Activated naive CD8-positive, alpha-beta T cell (primary cell): ENCODE data around the gene RAB1A.

Experiments
- H3K27ac Mint-ChIP-seq: one replicate; pipeline ENCODE4 v1.8.0; 2021; ENCODE audit warnings: mixed read lengths
- H3K27me3 Mint-ChIP-seq: one replicate; pipeline ENCODE4 v1.8.0; 2021; ENCODE audit warnings: mixed read lengths
- H3K36me3 Mint-ChIP-seq: one replicate; pipeline ENCODE4 v1.8.0; 2021; ENCODE audit warnings: mixed read lengths
- H3K4me1 Mint-ChIP-seq: one replicate; pipeline ENCODE4 v1.8.0; 2021; ENCODE audit warnings: low read depth, mixed read lengths
- H3K4me3 Mint-ChIP-seq: one replicate; pipeline ENCODE4 v1.8.0; 2021; ENCODE audit warnings: mild to moderate bottlenecking, mixed read lengths
- H3K9me3 Mint-ChIP-seq: one replicate; pipeline ENCODE4 v1.8.0; 2021; ENCODE audit warnings: low read depth, mixed read lengths

Gene RAB1A

DNA sequence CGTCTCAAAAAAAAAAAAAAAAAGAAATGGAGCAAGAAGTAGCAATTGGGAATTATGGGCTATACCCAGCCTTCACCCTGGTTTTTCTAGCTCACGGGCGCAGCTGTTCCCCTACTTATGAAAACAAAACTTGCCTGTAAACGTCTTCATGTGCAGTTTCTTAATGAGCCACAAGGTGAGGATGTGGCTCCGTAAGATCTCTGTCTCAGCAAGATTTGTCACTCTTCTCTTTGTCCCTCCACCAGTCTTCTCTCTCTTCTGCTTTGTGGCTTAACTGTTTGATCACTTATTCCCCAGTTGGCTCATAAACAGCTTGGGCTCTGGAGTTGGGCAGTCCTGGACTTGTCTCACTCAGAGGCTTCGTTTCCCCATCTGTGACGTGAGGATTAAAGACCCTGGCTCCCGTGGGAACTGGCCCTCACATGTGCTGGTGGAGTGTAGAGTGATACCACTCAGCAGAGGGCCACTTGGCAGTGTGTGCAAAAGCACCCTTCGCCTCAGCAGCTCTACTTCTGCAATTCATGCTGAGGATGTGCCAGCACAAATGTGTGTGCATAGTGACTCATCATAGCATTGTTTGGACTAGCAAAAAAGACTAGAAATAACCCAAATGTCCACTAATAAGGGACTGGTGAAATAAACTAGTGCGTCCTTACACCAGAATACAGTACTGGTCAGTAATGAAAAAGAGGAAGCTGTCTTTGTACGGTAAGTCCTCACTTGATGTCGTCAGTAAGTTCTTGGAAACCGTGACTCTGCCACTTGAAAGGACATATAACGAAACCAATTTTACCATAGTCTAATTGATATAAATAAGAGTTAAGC lies 65.0 kb downstream of the RAB1A start:
- Mint-ChIP-seq H3K36me3 (no peaks in the 10 kb centered on the region), H3K9me3 (no peaks in the 10 kb centered on the region), H3K27me3 (no peaks in the 10 kb centered on the region), H3K4me1 (peaks cover 53% of the 10 kb centered on the region), H3K4me3 (no peak overlapping the region), H3K27ac (peak overlapping the region; percentile 28)

DNA sequence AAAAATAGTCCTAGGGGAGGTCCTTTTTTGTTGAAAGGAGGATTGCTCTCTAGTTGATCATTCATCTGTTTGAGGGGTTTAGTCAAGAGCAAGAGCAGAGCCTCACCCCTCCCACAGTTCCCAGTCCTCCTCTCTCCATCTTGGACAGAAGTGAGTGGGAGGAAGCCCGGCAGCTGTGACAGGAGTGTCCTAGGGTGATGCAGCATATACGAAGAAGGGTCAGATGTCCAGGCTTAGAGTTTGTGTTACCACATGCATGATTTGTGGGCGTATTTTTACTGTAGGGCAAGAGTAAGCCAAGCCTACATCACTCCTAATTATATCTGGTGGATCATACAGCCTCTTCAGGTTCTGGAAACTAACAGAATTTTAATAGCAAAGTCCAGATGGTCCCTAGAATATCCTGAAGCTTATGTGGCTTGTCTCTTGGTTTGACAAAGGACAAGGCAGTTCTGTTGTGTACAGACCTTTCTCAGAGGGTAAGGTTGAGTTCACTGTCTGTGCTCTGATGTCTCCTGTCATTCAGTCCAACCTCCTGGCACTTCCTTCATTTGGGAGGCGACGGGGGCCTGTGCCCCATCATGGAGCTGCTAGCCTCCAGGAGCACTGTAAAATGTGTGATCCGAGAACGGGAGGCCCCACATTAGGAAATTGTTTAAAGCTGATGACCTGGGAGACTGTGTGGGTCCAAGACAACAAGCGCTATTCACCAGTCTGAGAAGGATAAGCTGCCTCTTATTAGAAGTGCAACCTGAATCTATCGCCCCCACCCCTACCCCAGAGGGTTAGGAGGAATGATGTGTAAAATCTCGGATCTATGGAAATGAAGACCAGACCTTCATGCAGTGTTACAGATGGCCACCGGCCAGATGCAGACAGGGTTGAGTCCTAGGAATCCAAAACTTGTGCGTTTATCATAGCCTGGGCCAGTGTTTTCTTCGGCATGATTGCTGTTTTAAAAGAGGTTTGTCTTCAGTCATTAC lies 66.8 kb downstream of the RAB1A start:
- Mint-ChIP-seq H3K4me1 (peaks cover 62% of the 10 kb centered on the region), H3K27ac (no peak overlapping the region), H3K36me3 (no peaks in the 10 kb centered on the region), H3K9me3 (no peaks in the 10 kb centered on the region), H3K4me3 (no peak overlapping the region), H3K27me3 (no peaks in the 10 kb centered on the region)

DNA sequence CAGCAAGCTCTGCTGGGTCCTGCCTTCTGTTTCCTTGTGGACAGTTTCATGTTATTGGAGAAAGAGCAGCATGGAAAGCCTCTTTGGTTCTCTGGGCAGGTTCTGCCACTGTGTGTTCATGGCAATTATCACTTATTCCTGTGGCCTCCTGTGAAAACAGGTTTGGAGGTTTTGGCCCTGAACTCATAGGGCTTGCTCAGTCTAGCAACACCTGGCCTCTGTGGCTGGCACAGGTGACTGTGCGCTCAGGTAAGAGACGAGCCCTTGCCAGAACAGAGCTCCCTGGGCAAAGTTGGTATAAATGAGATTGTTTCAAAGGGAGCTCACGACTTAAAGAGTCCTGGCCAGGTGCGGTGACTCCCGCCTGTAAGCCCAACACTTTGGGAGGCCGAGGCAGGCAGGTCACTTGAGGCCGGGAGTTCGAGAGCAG lies 68.0 kb downstream of the RAB1A start:
- Mint-ChIP-seq H3K27ac (no peak overlapping the region), H3K4me1 (peaks cover 62% of the 10 kb centered on the region), H3K4me3 (no peak overlapping the region), H3K36me3 (no peaks in the 10 kb centered on the region), H3K9me3 (no peaks in the 10 kb centered on the region), H3K27me3 (no peaks in the 10 kb centered on the region)

DNA sequence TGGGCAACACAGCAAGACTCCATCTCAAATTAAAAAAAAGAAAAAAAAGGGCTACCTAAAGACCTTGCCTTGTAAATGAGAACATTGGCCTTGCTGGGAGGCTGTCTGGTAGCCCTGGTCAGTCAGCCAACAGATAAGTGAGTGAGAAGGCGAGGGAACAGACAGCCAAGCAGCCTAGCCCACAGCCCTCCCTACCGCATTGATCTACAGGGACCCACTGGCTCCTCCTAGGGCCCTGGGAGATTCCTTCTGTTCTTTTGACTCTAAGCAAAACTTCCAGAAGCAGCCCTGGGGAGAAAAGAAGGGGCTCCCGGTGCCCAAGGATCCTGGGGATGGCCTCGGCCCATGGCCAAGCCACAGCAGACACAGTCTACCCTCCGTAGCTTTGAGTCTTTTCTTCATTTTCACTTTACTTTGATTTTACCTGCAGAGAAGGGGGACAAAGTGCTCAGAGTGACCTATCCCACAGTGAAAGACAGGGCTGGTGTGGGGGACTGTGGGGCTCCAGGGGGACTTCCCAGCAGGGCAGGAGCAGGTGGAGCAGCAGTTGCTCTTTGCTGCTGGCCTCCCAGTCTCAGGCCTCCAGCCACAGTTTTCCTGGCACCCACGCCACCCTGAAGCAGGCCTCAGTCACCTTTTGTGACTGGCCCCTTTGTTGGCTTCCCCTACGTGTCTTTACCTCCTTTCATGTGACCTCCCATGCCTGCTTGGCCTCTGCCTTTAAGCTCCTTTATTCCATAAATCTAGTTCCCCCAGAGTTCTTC lies 68.6 kb downstream of the RAB1A start:
- H3K36me3 Mint-ChIP-seq = no peaks in the 10 kb centered on the region
- no peaks in the 10 kb centered on the region for H3K9me3 Mint-ChIP-seq
- H3K27me3 Mint-ChIP-seq = no peaks in the 10 kb centered on the region
- peaks cover 60% of the 10 kb centered on the region for H3K4me1 Mint-ChIP-seq
- no peak overlapping the region for H3K27ac Mint-ChIP-seq
- H3K4me3 Mint-ChIP-seq = no peak overlapping the region

DNA sequence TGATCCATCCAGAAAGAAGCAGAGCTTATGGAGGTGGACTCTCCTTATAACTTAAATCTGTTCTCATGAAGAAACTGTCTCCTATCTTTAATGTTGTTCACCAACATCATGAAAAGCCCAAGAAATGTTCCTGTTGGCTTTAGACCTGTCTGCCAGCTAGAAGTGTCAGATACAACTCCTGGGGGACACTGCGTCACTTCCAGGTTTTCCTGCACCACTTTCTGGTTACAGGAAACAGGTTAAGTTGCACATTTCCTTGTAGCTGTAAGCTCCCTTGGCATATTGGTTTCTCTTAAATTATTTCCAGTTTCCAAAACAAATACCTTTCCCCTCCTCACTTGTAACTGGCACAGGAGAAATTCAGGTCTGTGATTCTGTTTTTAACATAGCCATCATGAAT lies 70.8 kb downstream of the RAB1A start:
- Mint-ChIP-seq H3K9me3 (no peaks in the 10 kb centered on the region), H3K36me3 (no peaks in the 10 kb centered on the region), H3K4me1 (peaks cover 60% of the 10 kb centered on the region), H3K4me3 (no peak overlapping the region), H3K27ac (no peak overlapping the region), H3K27me3 (no peaks in the 10 kb centered on the region)

DNA sequence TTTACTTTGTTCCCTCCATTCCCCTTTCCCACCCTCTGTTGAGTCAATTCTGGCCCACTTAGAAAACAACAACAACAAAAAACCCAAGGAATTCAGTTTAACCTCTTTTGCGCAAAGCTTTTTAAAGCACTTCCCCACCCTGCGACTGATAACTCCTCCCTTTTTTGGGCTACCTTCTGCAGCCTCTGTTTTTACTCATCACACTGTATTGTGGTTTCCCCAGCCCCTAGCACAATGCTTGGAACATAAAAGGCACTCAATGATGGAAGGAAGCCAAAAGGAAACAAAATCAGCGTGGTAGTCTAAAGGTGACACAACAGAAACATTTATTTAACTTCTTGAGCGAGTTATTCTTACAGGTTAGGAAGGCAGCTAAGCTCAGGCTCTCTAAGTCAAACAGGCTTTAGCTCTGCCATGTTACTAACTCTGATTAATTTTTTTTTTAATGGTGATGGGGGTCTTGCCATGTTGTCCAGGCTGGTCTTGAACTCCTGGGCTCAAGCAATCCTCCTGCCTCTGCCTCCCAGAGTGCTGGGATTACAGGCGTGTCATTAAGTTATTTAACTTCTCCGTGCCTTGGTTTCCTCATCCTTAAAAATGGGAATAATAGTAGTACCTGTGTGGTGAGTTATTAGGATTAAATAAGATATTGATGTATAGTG lies 72.4 kb downstream of the RAB1A start:
- Mint-ChIP-seq H3K4me1 (peaks cover 68% of the 10 kb centered on the region), H3K27ac (peak overlapping the region; percentile 93), H3K9me3 (no peaks in the 10 kb centered on the region), H3K27me3 (no peaks in the 10 kb centered on the region), H3K4me3 (peak overlapping the region; percentile 95), H3K36me3 (no peaks in the 10 kb centered on the region)

DNA sequence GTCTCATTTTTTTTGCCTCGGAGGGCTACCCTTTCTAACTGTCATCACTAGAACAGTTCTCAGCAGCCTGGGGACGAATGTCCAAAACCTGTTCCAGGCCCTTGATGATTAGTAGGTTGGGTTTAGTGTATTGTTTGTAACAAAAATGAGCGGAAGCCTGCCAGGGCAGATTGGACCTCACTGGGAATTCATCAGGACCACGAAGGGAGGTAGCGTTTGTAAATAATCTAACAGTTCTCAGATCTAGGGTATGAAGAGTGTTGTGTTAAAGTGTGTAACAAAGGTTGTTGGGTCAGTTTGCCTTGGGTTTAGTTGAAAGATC lies 72.9 kb downstream of the RAB1A start:
- H3K9me3 Mint-ChIP-seq = no peaks in the 10 kb centered on the region
- no peaks in the 10 kb centered on the region for H3K27me3 Mint-ChIP-seq
- H3K27ac Mint-ChIP-seq = peak overlapping the region; percentile 93
- no peaks in the 10 kb centered on the region for H3K36me3 Mint-ChIP-seq
- peaks cover 72% of the 10 kb centered on the region for H3K4me1 Mint-ChIP-seq
- peak overlapping the region; percentile 95 for H3K4me3 Mint-ChIP-seq

DNA sequence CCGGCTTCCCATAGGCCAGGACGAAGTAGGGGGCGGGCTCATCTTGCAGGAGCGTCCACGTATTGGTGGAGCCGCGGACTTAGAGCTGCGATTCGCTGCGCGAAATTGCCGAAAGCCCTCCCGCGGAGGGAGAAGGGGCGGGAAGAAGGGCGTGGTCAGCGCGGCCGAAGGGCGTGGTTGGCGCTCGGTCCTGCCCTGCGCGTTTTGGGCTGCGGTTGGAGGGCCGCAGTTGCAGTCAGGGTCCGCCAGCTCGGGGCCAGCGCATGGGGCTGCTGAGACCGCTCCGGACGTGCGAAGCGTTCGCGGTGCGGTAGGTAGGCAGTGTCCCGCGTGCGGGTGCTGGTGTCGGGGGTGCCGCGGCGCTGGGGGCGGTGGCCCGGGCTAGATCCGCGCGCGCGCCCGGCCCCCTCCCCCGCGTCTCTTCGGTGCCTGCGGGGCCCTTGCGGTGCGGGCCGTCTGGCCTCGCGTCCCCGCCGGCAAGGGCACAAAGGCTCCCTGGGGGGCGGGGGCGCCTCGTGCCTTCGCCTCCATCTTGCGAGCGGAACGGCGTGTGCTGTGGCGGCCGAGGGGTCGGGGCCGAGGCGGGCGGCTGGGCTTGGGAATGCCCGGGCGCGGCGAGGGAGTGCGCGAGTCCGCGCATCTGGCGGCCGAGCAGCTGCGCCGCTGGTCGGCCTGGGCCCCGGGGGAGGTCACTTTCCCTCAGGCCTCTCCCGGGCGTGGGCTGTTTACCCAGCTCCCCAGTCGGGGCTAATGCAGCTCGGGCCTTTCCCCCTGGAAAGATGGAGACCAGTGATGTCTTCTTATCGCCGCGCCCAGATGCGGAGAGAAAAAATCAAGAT lies 73.5 kb downstream of the RAB1A start, which contains the start of gene CEP68:
Gene CEP68 (plus strand): TSS at position 202 of the 839 bp plus-strand sequence. CDS start 13,029 bp downstream, outside the sequence.
- Mint-ChIP-seq H3K27ac (peak within 1 kb of the TSS; percentile 93), H3K36me3 (no peaks in the 10 kb centered on the region), H3K9me3 (no peaks in the 10 kb centered on the region), H3K4me1 (peaks cover 69% of the 10 kb centered on the region), H3K4me3 (peak within 1 kb of the TSS; percentile 96), H3K27me3 (no peaks in the 10 kb centered on the region)

DNA sequence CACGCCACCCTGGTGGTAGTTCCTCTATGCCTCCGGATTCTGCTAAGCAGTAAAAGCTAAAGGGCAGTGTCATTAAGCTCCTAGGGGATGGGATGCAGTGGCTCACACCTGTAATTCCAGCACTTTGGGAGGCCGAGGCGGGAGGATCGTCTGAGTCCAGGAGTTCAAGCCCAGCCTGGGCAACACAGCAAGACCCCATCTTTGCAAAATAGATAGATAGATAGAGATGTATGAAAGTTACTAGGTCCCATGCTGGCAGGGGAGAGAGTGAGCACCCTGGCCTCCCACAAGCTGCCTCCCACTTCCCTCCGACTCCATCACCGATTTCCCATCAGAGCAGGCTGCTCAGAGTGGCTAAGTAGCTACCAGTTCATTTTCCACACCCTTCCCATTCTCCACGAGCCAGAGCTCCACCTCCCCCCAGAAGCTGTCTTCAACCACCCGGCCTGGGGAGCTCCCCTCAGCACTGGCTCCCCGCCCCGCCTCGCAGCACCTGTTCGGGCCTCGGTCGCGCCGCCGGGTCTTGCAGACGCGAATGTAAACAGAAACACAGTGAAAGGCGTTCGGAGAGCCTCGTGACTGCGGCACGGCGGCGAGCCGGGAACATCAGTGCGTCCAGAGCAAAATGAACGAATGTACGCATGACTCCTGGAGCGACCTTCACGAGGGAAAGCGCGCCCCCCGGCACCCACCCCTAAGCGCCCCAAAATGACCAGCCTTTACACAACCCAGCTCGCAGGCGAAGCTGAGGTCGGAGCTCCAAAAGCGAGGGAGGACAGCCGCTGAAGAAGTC lies 74.3 kb downstream of the RAB1A start:
- peaks cover 67% of the 10 kb centered on the region for H3K4me1 Mint-ChIP-seq
- no peaks in the 10 kb centered on the region for H3K9me3 Mint-ChIP-seq

DNA sequence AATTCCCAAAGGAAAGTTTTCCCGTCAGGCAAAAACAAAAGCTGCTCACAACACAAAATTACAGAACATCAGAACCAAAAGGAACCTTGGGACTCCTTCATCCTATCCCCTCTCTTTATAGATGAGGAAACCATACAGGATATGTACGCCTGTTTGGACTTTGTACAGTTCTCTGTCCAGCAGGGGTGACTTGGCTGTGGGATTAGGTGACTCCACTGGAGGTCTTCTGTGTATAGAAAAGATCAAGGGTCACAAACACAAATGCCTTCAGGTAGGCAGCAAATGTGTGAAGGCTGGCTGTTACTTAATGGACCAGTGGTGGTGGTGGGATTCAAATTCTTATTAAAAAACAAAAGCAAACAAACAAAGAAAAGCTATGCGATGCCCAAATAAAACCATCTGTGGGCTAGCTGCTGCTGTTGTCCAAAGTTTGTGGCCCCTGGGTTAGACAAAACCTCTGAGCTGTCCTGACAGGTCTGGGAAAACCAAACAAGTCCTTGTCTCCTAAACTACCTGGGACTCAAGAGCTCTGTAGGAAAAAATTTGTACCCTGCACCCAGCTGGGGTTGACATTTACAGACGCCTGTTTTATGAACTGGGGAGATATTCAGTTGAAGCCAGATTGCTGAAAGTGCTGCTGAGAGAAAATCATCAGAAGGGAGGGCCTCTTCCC lies 75.0 kb downstream of the RAB1A start:
- Mint-ChIP-seq H3K27me3 (no peaks in the 10 kb centered on the region), H3K9me3 (no peaks in the 10 kb centered on the region), H3K4me1 (peaks cover 64% of the 10 kb centered on the region), H3K27ac (no peak overlapping the region), H3K36me3 (peaks cover 7% of the 10 kb centered on the region), H3K4me3 (peak overlapping the region; percentile 96)

More for the DNA sequence above, 74.3 kb downstream of the RAB1A start:
- Mint-ChIP-seq H3K4me3 (peak overlapping the region; percentile 96), H3K27ac (peak overlapping the region; percentile 85), H3K36me3 (peaks cover 7% of the 10 kb centered on the region), H3K27me3 (no peaks in the 10 kb centered on the region)

DNA sequence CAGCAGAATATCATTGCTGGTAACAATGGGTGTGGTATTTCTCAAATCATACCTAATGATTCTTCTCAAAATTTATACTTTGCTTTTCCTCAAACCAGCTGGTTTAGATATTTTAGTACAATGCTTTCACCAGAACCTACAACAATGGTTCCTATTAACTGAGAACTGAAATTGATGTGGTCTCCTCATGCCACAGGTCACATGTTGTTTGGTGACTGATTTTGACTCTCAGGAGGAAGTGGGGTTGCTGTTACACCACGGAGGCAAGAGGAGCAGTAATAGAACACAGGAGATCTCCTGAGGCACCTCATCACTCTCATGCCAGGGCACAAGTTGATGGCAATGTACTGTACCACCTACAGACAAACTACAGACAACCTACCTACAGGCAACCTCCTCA lies 76.7 kb downstream of the RAB1A start:
- H3K36me3 Mint-ChIP-seq = peaks cover 9% of the 10 kb centered on the region
- peak overlapping the region; percentile 48 for H3K4me3 Mint-ChIP-seq
- H3K4me1 Mint-ChIP-seq = peaks cover 51% of the 10 kb centered on the region
- no peaks in the 10 kb centered on the region for H3K9me3 Mint-ChIP-seq
- peak overlapping the region; percentile 65 for H3K27ac Mint-ChIP-seq
- H3K27me3 Mint-ChIP-seq = no peaks in the 10 kb centered on the region

DNA sequence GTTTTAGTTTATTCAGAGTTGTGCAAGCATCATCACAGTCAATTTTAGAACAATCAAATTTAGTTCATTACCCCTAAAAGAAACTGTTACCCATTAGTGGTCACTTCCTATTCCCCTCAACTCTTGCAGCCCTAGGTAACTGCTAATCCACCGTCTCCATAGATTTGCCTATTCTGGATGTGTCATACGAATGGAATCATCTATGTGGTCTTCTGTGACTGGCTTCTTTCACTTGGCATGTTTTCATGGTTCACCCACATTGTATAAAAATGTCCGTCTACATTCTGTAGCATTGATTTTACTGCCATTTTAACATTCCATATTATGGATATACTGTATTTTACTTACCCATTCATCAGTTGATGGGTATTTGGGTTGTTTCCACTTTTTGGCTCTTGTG lies 79.0 kb downstream of the RAB1A start:
- Mint-ChIP-seq H3K27ac (no peak overlapping the region), H3K27me3 (no peaks in the 10 kb centered on the region), H3K9me3 (no peaks in the 10 kb centered on the region), H3K4me1 (peaks cover 37% of the 10 kb centered on the region), H3K36me3 (peaks cover 9% of the 10 kb centered on the region), H3K4me3 (no peak overlapping the region)
